Mucosa of descending colon (tissue), 3 donors: Measurements from ENCODE around the gene CCDC70. TPM values are rescaled to one million over a fixed set of nuclear protein-coding genes. Genes with fewer than 3 reads are reported as not detected.

Source experiments
- ATAC-seq: fragments of 200-7000 bp; cut with Tn5 transposase; one replicate; pipeline ENCODE4 v1.9.1; 2020; ENCODE audit warnings: mild to moderate bottlenecking, moderate library complexity
- DNase-seq, 3 donors: peaks; one replicate each; pipeline ENCODE4 v3.0.0-alpha.2; 2020
- H3K36me3 ChIP-seq: fragments of 200-600 bp; one replicate; pipeline ENCODE4 v1.8.0; 2021; ENCODE audit warnings: low read depth, mild to moderate bottlenecking
- H3K4me1 ChIP-seq: fragments of 200-600 bp; one replicate; pipeline ENCODE4 v1.8.0; 2021; ENCODE audit warnings: low read depth, mild to moderate bottlenecking
- H3K4me3 ChIP-seq: fragments of 200-600 bp; one replicate; pipeline ENCODE4 v1.8.0; 2021; ENCODE audit warnings: mild to moderate bottlenecking
- H3K9me3 ChIP-seq: fragments of 200-600 bp; one replicate; pipeline ENCODE4 v1.8.0; 2021; ENCODE audit warnings: mild to moderate bottlenecking
- intact Hi-C, 2 donors: fragments of 100-400 bp; cut with DNase I in 1 of 2; cut with micrococcal nuclease in 1 of 2; formaldehyde crosslinking; loops; one replicate each; pipeline versions ENCODE4 v1.11.0 to v1.11.1; 2022; cut with DNase I, micrococcal nuclease
- total RNA-seq, 3 donors: library from RNA; stranded (reverse); fragmentation: NEBNext Ultra II Directional in 2 of 3; extraction: Animal tissue kit (Norgen Biotek cat#: 25700) in 2 of 3; gene quantifications; one replicate each; pipeline versions ENCODE4 v1.2.1 to v1.2.4, GENCODE V29; 2021 to 2023
- TF ChIP-seq, protein P1 (sequence below): fragments of 200-600 bp; IDR thresholded peaks from one replicate; pipeline ENCODE4 v1.8.0; 2022; ENCODE audit warnings: antibody characterized with exemption, mild to moderate bottlenecking
- donor health status: DM: no; HTN: no; CAD: no; lungs with moderate emphysema.
- donor health status: DM: no; HTN: no; CAD: no.
- donor health status: DM: no; HTN: yes; CAD: no.

Gene CCDC70
- total RNA-seq, 3 donors from 2014 or later: not detected

DNA sequence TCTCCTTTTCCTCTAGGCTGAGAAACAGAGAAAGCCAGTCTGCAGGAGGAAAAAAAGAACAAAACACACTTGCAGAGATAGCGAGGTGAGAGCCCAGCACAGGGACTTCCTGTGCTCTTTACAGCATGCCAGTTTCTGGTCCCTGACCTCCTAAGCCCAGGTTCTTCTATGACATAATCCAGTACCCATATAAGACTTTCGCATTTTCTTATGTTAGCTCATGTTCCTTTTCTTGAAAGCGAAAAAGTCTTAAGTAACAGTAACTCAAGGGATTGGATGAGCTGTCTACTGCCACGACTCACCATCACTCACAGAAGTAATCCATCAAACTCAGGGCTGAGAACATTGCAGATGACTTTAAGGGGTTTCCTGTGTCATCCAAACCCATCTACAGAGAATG lies 17.4 kb downstream of the CCDC70 start:
- DNase-seq: no peak
- H3K9me3 ChIP-seq: no peaks in the 10 kb centered on the region
- no peaks in the 10 kb centered on the region for H3K36me3 ChIP-seq
- TF ChIP-seq, protein P1, sequence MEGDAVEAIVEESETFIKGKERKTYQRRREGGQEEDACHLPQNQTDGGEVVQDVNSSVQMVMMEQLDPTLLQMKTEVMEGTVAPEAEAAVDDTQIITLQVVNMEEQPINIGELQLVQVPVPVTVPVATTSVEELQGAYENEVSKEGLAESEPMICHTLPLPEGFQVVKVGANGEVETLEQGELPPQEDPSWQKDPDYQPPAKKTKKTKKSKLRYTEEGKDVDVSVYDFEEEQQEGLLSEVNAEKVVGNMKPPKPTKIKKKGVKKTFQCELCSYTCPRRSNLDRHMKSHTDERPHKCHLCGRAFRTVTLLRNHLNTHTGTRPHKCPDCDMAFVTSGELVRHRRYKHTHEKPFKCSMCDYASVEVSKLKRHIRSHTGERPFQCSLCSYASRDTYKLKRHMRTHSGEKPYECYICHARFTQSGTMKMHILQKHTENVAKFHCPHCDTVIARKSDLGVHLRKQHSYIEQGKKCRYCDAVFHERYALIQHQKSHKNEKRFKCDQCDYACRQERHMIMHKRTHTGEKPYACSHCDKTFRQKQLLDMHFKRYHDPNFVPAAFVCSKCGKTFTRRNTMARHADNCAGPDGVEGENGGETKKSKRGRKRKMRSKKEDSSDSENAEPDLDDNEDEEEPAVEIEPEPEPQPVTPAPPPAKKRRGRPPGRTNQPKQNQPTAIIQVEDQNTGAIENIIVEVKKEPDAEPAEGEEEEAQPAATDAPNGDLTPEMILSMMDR: no peak
- H3K4me3 ChIP-seq: no peak overlapping the region
- intact Hi-C loops: no loop called here
- H3K4me1 ChIP-seq: no peaks in the 10 kb centered on the region
- no peak for ATAC-seq

DNA sequence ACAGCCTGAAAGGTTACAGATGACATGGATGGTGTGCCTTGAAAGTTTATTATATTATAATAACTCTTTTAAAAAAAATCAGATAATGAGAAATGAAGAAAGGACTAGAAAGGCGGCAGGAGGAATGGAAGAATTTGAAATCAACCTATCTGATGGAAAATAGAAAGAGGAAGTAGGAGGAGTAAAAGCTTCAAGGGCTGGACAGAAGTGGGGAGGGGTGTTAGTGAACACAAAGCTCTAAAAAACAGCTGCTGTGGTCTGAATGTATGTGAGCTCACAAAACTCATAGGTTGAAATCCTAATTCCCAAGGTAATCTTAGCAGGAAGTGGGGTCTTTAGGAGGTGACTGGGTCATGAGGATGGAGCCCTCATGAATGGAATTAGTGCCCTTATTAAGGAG lies 19.5 kb downstream of the CCDC70 start:
- ATAC-seq: no peak
- intact Hi-C loops: no loop called here
- Histone ChIP-seq H3K4me1 (no peaks in the 10 kb centered on the region), H3K9me3 (no peaks in the 10 kb centered on the region), H3K4me3 (no peak overlapping the region), H3K36me3 (no peaks in the 10 kb centered on the region)
- DNase-seq: no peak
- TF ChIP-seq, protein P1: no peak

DNA sequence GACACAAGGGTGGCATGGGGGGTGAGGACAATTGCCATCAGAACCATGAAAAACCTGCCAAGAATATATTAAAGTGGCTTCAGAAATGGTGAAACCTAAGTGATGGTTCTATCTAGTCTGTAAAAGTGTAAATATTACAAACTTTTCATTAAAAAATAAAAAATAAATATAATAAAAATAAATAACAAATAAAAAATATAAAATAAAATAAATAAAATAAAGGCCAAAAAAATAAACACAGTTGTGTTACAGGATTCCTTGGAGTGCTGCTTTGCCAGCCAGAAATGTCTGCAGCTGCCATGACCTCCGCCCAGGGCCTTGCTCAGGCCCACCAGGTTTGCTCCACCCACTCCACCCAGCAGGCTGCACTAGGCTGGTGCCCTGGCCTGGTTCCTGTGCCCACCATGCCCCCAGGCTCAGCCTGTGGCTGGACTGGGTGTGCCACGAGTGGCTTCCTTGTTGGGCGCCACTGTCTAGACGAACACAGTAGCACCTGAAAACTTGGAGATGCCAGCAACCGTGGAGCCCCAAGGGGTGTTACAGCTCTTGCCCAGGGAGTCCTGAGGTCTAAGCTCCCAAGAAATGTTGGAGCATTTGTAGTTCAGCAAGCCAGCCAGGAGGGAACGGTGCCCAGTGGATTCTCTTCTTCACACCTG lies 20.9 kb downstream of the CCDC70 start:
- H3K4me1 ChIP-seq: no peaks in the 10 kb centered on the region
- intact Hi-C loops: no loop called here
- TF ChIP-seq, protein P1: no peak
- no peak for ATAC-seq
- no peak overlapping the region for H3K4me3 ChIP-seq
- no peak for DNase-seq
- no peaks in the 10 kb centered on the region for H3K36me3 ChIP-seq
- H3K9me3 ChIP-seq: no peaks in the 10 kb centered on the region

DNA sequence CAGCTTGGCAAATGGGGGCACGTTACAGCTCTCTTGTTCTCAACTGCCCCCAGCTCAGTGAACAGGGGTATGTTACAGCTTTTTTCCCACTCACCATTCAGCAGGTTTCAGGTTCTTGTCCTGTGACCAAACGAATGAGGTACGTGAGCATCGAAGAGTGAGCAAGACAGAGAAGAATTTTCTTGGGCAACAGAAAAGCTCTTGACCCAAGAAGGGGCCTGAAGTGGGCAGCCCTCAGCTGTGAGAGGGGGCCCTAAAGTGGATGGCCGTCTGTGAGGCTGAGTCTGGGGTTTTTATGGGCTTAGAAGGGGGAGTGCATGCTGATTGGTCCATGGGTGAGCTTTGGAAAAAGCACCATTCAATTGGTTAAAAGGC lies 21.4 kb downstream of the CCDC70 start:
- Histone ChIP-seq H3K9me3 (no peaks in the 10 kb centered on the region), H3K4me1 (no peaks in the 10 kb centered on the region), H3K4me3 (no peak overlapping the region), H3K36me3 (no peaks in the 10 kb centered on the region)
- TF ChIP-seq, protein P1: no peak
- no peak for ATAC-seq
- no peak for DNase-seq
- intact Hi-C loops: no loop called here

DNA sequence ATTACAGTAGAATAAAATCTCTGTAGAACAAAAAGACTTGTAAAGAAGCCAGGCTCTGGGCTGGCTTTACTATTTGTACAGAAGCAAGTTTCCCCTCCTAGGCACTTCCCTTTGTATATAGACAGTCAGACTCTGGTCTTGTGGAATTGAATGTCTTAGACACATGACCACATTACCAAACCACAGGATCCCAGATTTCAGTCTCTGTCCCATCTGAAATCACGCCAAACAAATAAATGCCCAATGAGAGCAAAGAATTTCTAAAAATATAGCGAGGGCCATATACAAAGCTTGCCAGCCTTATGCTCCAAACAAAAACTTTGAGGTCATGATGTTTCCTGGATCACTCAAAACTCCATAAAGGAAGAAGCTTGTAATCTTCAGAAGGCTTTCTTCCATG lies 23.9 kb downstream of the CCDC70 start:
- DNase-seq: no peak
- ATAC-seq: no peak
- H3K9me3 ChIP-seq: no peaks in the 10 kb centered on the region
- intact Hi-C loops: no loop called here
- TF ChIP-seq, protein P1: no peak
- no peaks in the 10 kb centered on the region for H3K4me1 ChIP-seq
- H3K4me3 ChIP-seq: no peak overlapping the region
- H3K36me3 ChIP-seq: no peaks in the 10 kb centered on the region

DNA sequence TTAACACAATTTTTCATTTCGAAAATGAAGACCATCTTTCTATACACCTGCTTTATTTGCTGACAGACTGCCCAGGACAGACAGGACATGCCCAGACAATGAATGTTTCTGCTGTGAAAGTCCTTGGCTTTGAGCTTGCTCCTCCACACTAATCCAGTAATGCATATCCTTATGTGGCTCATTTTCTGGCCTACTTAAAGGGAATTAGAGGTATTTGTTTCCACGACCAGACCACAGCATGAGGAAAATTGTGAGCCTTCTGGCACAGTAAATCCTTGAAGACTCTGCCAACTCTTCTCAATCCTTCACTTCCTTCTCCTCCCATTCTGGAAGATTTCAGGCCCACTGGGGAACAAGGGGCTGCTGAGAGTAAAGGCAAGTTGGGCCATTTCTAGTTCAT lies 25.7 kb downstream of the CCDC70 start:
- Histone ChIP-seq H3K4me1 (no peaks in the 10 kb centered on the region), H3K9me3 (no peaks in the 10 kb centered on the region), H3K4me3 (no peak overlapping the region), H3K36me3 (no peaks in the 10 kb centered on the region)
- DNase-seq: no peak
- intact Hi-C loops: no loop called here
- ATAC-seq: no peak
- TF ChIP-seq, protein P1: no peak
